GM23338 (cell line): Measurements from ENCODE around the gene STX11. TPM values are rescaled to one million over a fixed set of nuclear protein-coding genes. Genes with fewer than 3 reads are reported as not detected.

Experiments used
- ATAC-seq: fragments of 200-7000 bp; cut with Tn5 transposase; 3 replicates; pipeline ENCODE4 v1.9.1; 2020
- DNase-seq: peaks from one replicate; pipeline ENCODE4 v3.0.0-alpha.2; 2015; ENCODE audit warnings: low spot score
- H2AFZ ChIP-seq: fragments of 200-600 bp; sonication (generic); 2 replicates; pipeline ENCODE4 v1.8.0; 2016; ENCODE audit warnings: antibody characterized with exemption, mild to moderate bottlenecking, moderate library complexity
- H3F3A ChIP-seq: fragments of 200-600 bp; sonication (generic); replicated peaks from 2 replicates; pipeline ENCODE4 v1.8.0; 2017; ENCODE audit warnings: antibody characterized with exemption, mixed run types, low read depth
- H3K27ac ChIP-seq: fragments of 200-600 bp; sonication (generic); 2 replicates; pipeline ENCODE4 v1.6.1; 2016; ENCODE audit warnings: low read depth
- H3K27me3 ChIP-seq: fragments of 200-600 bp; sonication (generic); 2 replicates; pipeline ENCODE4 v1.8.0; 2016; ENCODE audit warnings: mild to moderate bottlenecking, mixed run types, moderate library complexity; ENCODE audit not compliant: insufficient read depth
- H3K36me3 ChIP-seq: fragments of 200-600 bp; sonication (generic); 2 replicates; pipeline ENCODE4 v1.8.0; 2016; ENCODE audit warnings: mild to moderate bottlenecking; ENCODE audit not compliant: insufficient read depth
- H3K4me1 ChIP-seq: fragments of 200-600 bp; sonication (generic); 2 replicates; pipeline ENCODE4 v1.8.0; 2016; ENCODE audit warnings: mild to moderate bottlenecking, moderate library complexity; ENCODE audit not compliant: insufficient read depth
- H3K4me2 ChIP-seq: fragments of 200-600 bp; sonication (generic); 2 replicates; pipeline ENCODE4 v1.7.1; 2017; ENCODE audit warnings: mixed run types
- H3K4me3 ChIP-seq: fragments of 200-600 bp; sonication (generic); 2 replicates; pipeline ENCODE4 v1.6.1; 2016; ENCODE audit warnings: mixed run types
- H3K79me2 ChIP-seq: fragments of 200-600 bp; sonication (generic); replicated peaks from 2 replicates; pipeline ENCODE4 v1.8.0; 2017; ENCODE audit warnings: mild to moderate bottlenecking; ENCODE audit not compliant: insufficient read depth
- H3K9me2 ChIP-seq: fragments of 200-600 bp; sonication (generic); 2 replicates; pipeline ENCODE4 v1.8.0; 2017; ENCODE audit not compliant: insufficient read depth
- H4K20me1 ChIP-seq: fragments of 200-600 bp; sonication (generic); replicated peaks from 2 replicates; pipeline ENCODE4 v1.8.0; 2017; ENCODE audit warnings: mild to moderate bottlenecking; ENCODE audit not compliant: insufficient read depth
- H3K27ac Mint-ChIP-seq: 2 replicates; pipeline ENCODE4 v1.8.0; 2020; ENCODE audit warnings: inconsistent platforms, mild to moderate bottlenecking, moderate library complexity, mixed read lengths
- H3K27me3 Mint-ChIP-seq: 3 replicates; pipeline ENCODE4 v1.8.0; 2022; ENCODE audit warnings: low read depth, mild to moderate bottlenecking, moderate library complexity, mixed read lengths, inconsistent platforms; ENCODE audit not compliant: insufficient read depth, poor library complexity
- H3K36me3 Mint-ChIP-seq: 3 replicates; pipeline ENCODE4 v1.8.0; 2021; ENCODE audit warnings: low read depth, mild to moderate bottlenecking, inconsistent platforms, moderate library complexity, mixed read lengths
- H3K4me1 Mint-ChIP-seq: 3 replicates; pipeline ENCODE4 v1.8.0; 2020; ENCODE audit warnings: mild to moderate bottlenecking, inconsistent platforms, mixed read lengths
- H3K4me3 Mint-ChIP-seq: 3 replicates; pipeline ENCODE4 v1.8.0; 2021; ENCODE audit warnings: moderate library complexity, mild to moderate bottlenecking, inconsistent platforms, mixed read lengths
- H3K9me3 Mint-ChIP-seq: 3 replicates; pipeline ENCODE4 v1.8.0; 2020; ENCODE audit warnings: moderate library complexity, mild to moderate bottlenecking, inconsistent platforms, mixed read lengths
- CREB1 ChIP-seq: fragments of 250-450 bp; sonication (Bioruptor Pico); IDR thresholded peaks from 2 replicates; pipeline ENCODE4 v1.5.0; 2020; ENCODE audit warnings: low read depth, mild to moderate bottlenecking, moderate library complexity
- CTCF ChIP-seq, 2 experiments: fragments of 200-600 bp in 1 of 2; sonication (generic) in 1 of 2; conservative IDR thresholded peaks; 2 replicates each; pipeline versions ENCODE4 v1.5.1 to v1.6.1; 2016 to 2017; ENCODE audit warnings: antibody characterized with exemption in 2 of 2, low read depth in 2 of 2, mild to moderate bottlenecking in 2 of 2, moderate library complexity in 1 of 2
- ETS1 ChIP-seq: IDR thresholded peaks from 2 replicates; pipeline ENCODE4 v1.6.1; 2016; ENCODE audit warnings: antibody characterized with exemption
- EZH2 ChIP-seq: fragments of 200-600 bp; sonication (generic); IDR thresholded peaks from one replicate; pipeline ENCODE4 v1.8.0; 2017; ENCODE audit warnings: antibody characterized with exemption, mild to moderate bottlenecking, low read depth; ENCODE audit not compliant: unreplicated experiment
- EZH2phosphoT487 ChIP-seq: fragments of 200-600 bp; sonication (generic); IDR thresholded peaks from one replicate; pipeline ENCODE4 v1.8.1; 2018; ENCODE audit warnings: antibody characterized with exemption; ENCODE audit not compliant: unreplicated experiment
- JUNB ChIP-seq: IDR thresholded peaks from one replicate; pipeline ENCODE4 v1.6.1; 2016; ENCODE audit warnings: antibody characterized with exemption; ENCODE audit not compliant: unreplicated experiment
- NANOG ChIP-seq: IDR thresholded peaks from 2 replicates; pipeline ENCODE4 v1.6.1; 2016; ENCODE audit warnings: antibody characterized with exemption, borderline replicate concordance
- POLR2AphosphoS5 ChIP-seq: IDR thresholded peaks from 2 replicates; pipeline ENCODE4 v1.6.1; 2016; ENCODE audit warnings: antibody characterized with exemption, low read depth
- REST ChIP-seq: IDR thresholded peaks from one replicate; pipeline ENCODE4 v1.6.1; 2018; ENCODE audit warnings: antibody characterized with exemption; ENCODE audit not compliant: unreplicated experiment
- STAT1 ChIP-seq: IDR thresholded peaks from one replicate; pipeline ENCODE4 v1.6.1; 2016; ENCODE audit warnings: antibody characterized with exemption; ENCODE audit not compliant: unreplicated experiment
- ZNF114 ChIP-seq: fragments of 250-450 bp; sonication (Bioruptor Pico); IDR thresholded peaks from 2 replicates; pipeline ENCODE4 v1.5.0; 2020; ENCODE audit warnings: mild to moderate bottlenecking, moderate library complexity
- ZNF331 ChIP-seq: fragments of 250-450 bp; sonication (Bioruptor Pico); IDR thresholded peaks from 2 replicates; pipeline ENCODE4 v1.5.0; 2020; ENCODE audit warnings: low read depth, mild to moderate bottlenecking, moderate library complexity
- ZNF462 ChIP-seq: fragments of 250-450 bp; sonication (Bioruptor Pico); IDR thresholded peaks from 2 replicates; pipeline ENCODE4 v1.5.0; 2020; ENCODE audit warnings: mild to moderate bottlenecking, moderate library complexity
- polyA plus RNA-seq: library from polyadenylated mRNA; unstranded; fragments of >200 nt; fragmentation: Nextera tagmentation; extraction: Ambion mirVana; gene quantifications from 2 replicates; pipeline ENCODE4 v1.2.1, GENCODE V29; 2016
- total RNA-seq: library from RNA; depleted of rRNA; stranded (reverse); fragments of >200 nt; shearing (Covaris generic); gene quantifications from 2 replicates; pipeline ENCODE4 v1.2.3, GENCODE V29; 2014

STX11 gene
- total and polyA plus RNA-seq, 2 experiments from 2014 or later = 0.35 to 0.52 TPM

GRCh38 chr6:144159223-144159622, 8.9 kb downstream of the STX11 start:
- Histone ChIP-seq H3K27me3 (no peaks in the 10 kb centered on the region), H3K4me1 (peaks cover 7% of the 10 kb centered on the region), H3K27ac (no peak overlapping the region), H3K79me2 (no peaks in the 10 kb centered on the region), H3K4me3 (no peak overlapping the region), H3K4me2 (no peak overlapping the region), H3K36me3 (no peaks in the 10 kb centered on the region), H3K9me2 (0 out of 2 replicates have a peak, but pooled peaks cover 4% of the 10 kb centered on the region), H4K20me1 (no peaks in the 10 kb centered on the region), H3F3A (no peaks in the 10 kb centered on the region), H2AFZ (no peak overlapping the region)
- Mint-ChIP-seq H3K27me3 (peaks cover 2% of the 10 kb centered on the region), H3K36me3 (no peaks in the 10 kb centered on the region), H3K4me3 (no peak overlapping the region), H3K4me1 (peaks cover 15% of the 10 kb centered on the region), H3K9me3 (no peaks in the 10 kb centered on the region), H3K27ac (no peak overlapping the region)
- no peak for TF ChIP-seq CTCF (conservative IDR thresholded peaks at IDR 0.05; ENCODE audit: low read depth in 2 of 2)
- TF ChIP-seq ZNF462 (CRISPR knock-in tag) = no peak
- no peak for TF ChIP-seq EZH2
- TF ChIP-seq ZNF331 = no peak
- TF ChIP-seq EZH2phosphoT487 = no peak
- TF ChIP-seq JUNB = no peak
- TF ChIP-seq ETS1 = no peak
- no peak for TF ChIP-seq STAT1
- TF ChIP-seq NANOG = no peak
- no peak for TF ChIP-seq REST
- no peak for TF ChIP-seq POLR2AphosphoS5
- TF ChIP-seq CREB1 (CRISPR knock-in tag) = no peak
- TF ChIP-seq ZNF114 (CRISPR knock-in tag) = no peak
- DNase-seq = no peak
- ATAC-seq = no peak
